HEK293 (cell line): ENCODE results near the gene RGS21.

Experiments
- BCL11B ChIP-seq: fragments of 450-650 bp; formaldehyde crosslinking; IDR thresholded peaks from 2 replicates; pipeline ENCODE4 v1.5.1; 2016; ENCODE audit warnings: low read depth, missing biosample characterization, missing genetic modification characterization
- CTCF ChIP-seq: fragments of 450-650 bp; formaldehyde crosslinking; IDR thresholded peaks from 2 replicates; pipeline ENCODE4 v1.5.1; 2016; ENCODE audit warnings: missing biosample characterization, missing genetic modification characterization
- PBX3 ChIP-seq: sonication (generic); formaldehyde crosslinking; IDR thresholded peaks from 2 replicates; pipeline ENCODE4 v1.8.1; 2022; ENCODE audit warnings: mild to moderate bottlenecking, moderate library complexity, missing genetic modification reagents
- ZNF280D ChIP-seq: fragments of 450-650 bp; formaldehyde crosslinking; IDR thresholded peaks from 2 replicates; pipeline ENCODE4 v1.5.1; 2016; ENCODE audit warnings: missing biosample characterization, missing genetic modification characterization
- ZNF433 ChIP-seq: fragments of 450-650 bp; formaldehyde crosslinking; IDR thresholded peaks from 2 replicates; pipeline ENCODE4 v1.5.1; 2016; ENCODE audit warnings: missing biosample characterization, missing genetic modification characterization, low read depth
- ZNF501 ChIP-seq: fragments of 450-650 bp; formaldehyde crosslinking; IDR thresholded peaks from 2 replicates; pipeline ENCODE4 v1.5.1; 2016; ENCODE audit warnings: missing biosample characterization, missing genetic modification characterization
- ZNF664 ChIP-seq: fragments of 450-650 bp; formaldehyde crosslinking; IDR thresholded peaks from 2 replicates; pipeline ENCODE4 v1.5.1; 2016; ENCODE audit warnings: missing biosample characterization, missing genetic modification characterization
- ZSCAN23 ChIP-seq: fragments of 450-650 bp; formaldehyde crosslinking; IDR thresholded peaks from 2 replicates; pipeline ENCODE4 v1.5.1; 2016; ENCODE audit warnings: missing biosample characterization, missing genetic modification characterization
- ZSCAN5A ChIP-seq: fragments of 450-650 bp; formaldehyde crosslinking; IDR thresholded peaks from 2 replicates; pipeline ENCODE4 v1.5.1; 2016; ENCODE audit warnings: missing biosample characterization, missing genetic modification characterization

- no peak for TF ChIP-seq CTCF (tag by site-specific recombination)
- no peak for TF ChIP-seq ZSCAN5A
- TF ChIP-seq PBX3 (CRISPR knock-in tag), result no peak
- TF ChIP-seq ZSCAN23 (tag by site-specific recombination), result no peak
- TF ChIP-seq BCL11B (tag by site-specific recombination), result no peak
- no peak for TF ChIP-seq ZNF501
- TF ChIP-seq ZNF280D, result no peak
- TF ChIP-seq ZNF433 (tag by site-specific recombination), result no peak
- no peak for TF ChIP-seq ZNF664 (tag by site-specific recombination)
Measured at GRCh38 chr1:192327997-192328396, 11.2 kb downstream of the RGS21 start.
